ENCODE results near the gene TRAK2. TPM values are rescaled to one million over a fixed set of nuclear protein-coding genes. Genes with fewer than 3 reads are reported as not detected.

The TRAK2 gene
- total RNA-seq, 1 experiment from 2014 or later = 15.2 TPM

GRCh38 chr2:201408931-201409330, 42.3 kb downstream of the TRAK2 start:
- POLR2A ChIA-PET = interaction anchor here (0.6 kb wide), 1 partner anchor 59 kb away, joined by 4 read pairs; no protein-coding TSS in a partner anchor
- CTCF ChIA-PET = no interaction called here
- intact Hi-C loops (cut with micrococcal nuclease) = no loop called here
- H3K36me3 ChIP-seq (ENCODE audit: control insufficient read depth in 1 of 2, insufficient read depth in 2 of 2, low read length in 2 of 2) = no peaks in the 10 kb centered on the region
- no peaks in the 10 kb centered on the region for H3K9me3 ChIP-seq (ENCODE audit: control insufficient read depth in 1 of 2, insufficient read depth in 1 of 2, low read depth in 1 of 2, low read length in 2 of 2)
- no peak overlapping the region for H3K27ac ChIP-seq (ENCODE audit: low read depth, low read length)
- H3K9me2 ChIP-seq (ENCODE audit: insufficient read depth) = 0 out of 2 replicates have a peak, but pooled peaks cover 3% of the 10 kb centered on the region
- H3K4me2 ChIP-seq (ENCODE audit: low read length) = no peak overlapping the region
- H4K20me1 ChIP-seq (ENCODE audit: insufficient read depth) = no peaks in the 10 kb centered on the region
- no peak overlapping the region for H2AFZ ChIP-seq (ENCODE audit: low read depth, low read length, poor library complexity, severe bottlenecking)
- DNase-seq (ENCODE audit: low read depth, low spot score) (no peak), ATAC-seq (no peak)
- no peak for TF ChIP-seq POLR2AphosphoS5 (IDR thresholded peaks at IDR 0.05; ENCODE audit: low read depth, low read length)
- no peak for TF ChIP-seq RAD21 (IDR thresholded peaks at IDR 0.05; ENCODE audit: low read depth)
- TF ChIP-seq ZBTB33 (IDR thresholded peaks at IDR 0.05; ENCODE audit: extremely low read depth, insufficient replicate concordance, low read length) = no peak
- TF ChIP-seq ZFX (IDR thresholded peaks at IDR 0.05) = no peak
- TF ChIP-seq POLR2A (IDR thresholded peaks at IDR 0.05; ENCODE audit: borderline replicate concordance, extremely low read depth, insufficient read depth, insufficient read length) = no peak
- no peak for TF ChIP-seq ATF3 (IDR thresholded peaks at IDR 0.05)
- no peak for TF ChIP-seq CBX3 (IDR thresholded peaks at IDR 0.05; ENCODE audit: low read depth)
- TF ChIP-seq TCF7L2 (IDR thresholded peaks at IDR 0.05; ENCODE audit: borderline replicate concordance, extremely low read depth, insufficient read depth, insufficient read length) = no peak
- H3K9ac ChIP-seq (ENCODE audit: low read length) = no peak overlapping the region
- H3K27me3 ChIP-seq (ENCODE audit: insufficient read depth, low read length) = no peaks in the 10 kb centered on the region
- no peaks in the 10 kb centered on the region for H3K79me2 ChIP-seq (ENCODE audit: insufficient read depth, low read length)
- no TSS peak for BruUV-seq (replicated peaks)
- H3K4me3 ChIP-seq (replicated peaks in 1 of 2; ENCODE audit: low read depth in 1 of 2, low read length in 2 of 2) = no peak overlapping the region
- RAD21 ChIA-PET (ENCODE audit: low non-redundant PET in 1 of 2, low total read pairs in 2 of 2, uncharacterized antibody in 2 of 2, unreplicated experiment in 2 of 2) = no interaction called here
- peaks cover 8 to 21% of the 10 kb centered on the region in 2 experiments for H3K4me1 ChIP-seq (ENCODE audit: control insufficient read depth in 1 of 2, insufficient read depth in 2 of 2, low read length in 2 of 2)

- H3K9ac ChIP-seq (ENCODE audit: low read length) = no peak overlapping the region
- no peak overlapping the region for H2AFZ ChIP-seq (ENCODE audit: low read depth, low read length, poor library complexity, severe bottlenecking)
- intact Hi-C loops (cut with micrococcal nuclease) = no loop called here
- BruUV-seq (replicated peaks) = no TSS peak
- ChIA-PET CTCF (no interaction called here), POLR2A (no interaction called here), RAD21 (ENCODE audit: low non-redundant PET in 1 of 2, low total read pairs in 2 of 2, uncharacterized antibody in 2 of 2, unreplicated experiment in 2 of 2) (no interaction called here)
- H3K4me3 ChIP-seq (replicated peaks in 1 of 2; ENCODE audit: low read depth in 1 of 2, low read length in 2 of 2) = no peak overlapping the region
- 0 out of 2 replicates have a peak, but pooled peaks cover under 1% of the 10 kb centered on the region for H3K9me2 ChIP-seq (ENCODE audit: insufficient read depth)
- no peaks in the 10 kb centered on the region for H3K79me2 ChIP-seq (ENCODE audit: insufficient read depth, low read length)
- H3K27ac ChIP-seq (ENCODE audit: low read depth, low read length) = no peak overlapping the region
- ATAC-seq (no peak; the same call in 1 of the 2 replicates), DNase-seq (ENCODE audit: low read depth, low spot score) (no peak)
- H3K4me2 ChIP-seq (ENCODE audit: low read length) = no peak overlapping the region
- H3K27me3 ChIP-seq (ENCODE audit: insufficient read depth, low read length) = no peaks in the 10 kb centered on the region
- H3K9me3 ChIP-seq (ENCODE audit: control insufficient read depth in 1 of 2, insufficient read depth in 1 of 2, low read depth in 1 of 2, low read length in 2 of 2) = no peaks in the 10 kb centered on the region
- peaks cover 8 to 24% of the 10 kb centered on the region in 2 experiments for H3K4me1 ChIP-seq (ENCODE audit: control insufficient read depth in 1 of 2, insufficient read depth in 2 of 2, low read length in 2 of 2)
- TF ChIP-seq ELF1 (IDR thresholded peaks at IDR 0.05; ENCODE audit: borderline replicate concordance, low read depth) = no peak
- no peak for TF ChIP-seq EZH2 (IDR thresholded peaks at IDR 0.05)
- TF ChIP-seq ZNF274 (IDR thresholded peaks at IDR 0.05; ENCODE audit: low read depth, low read length) = no peak
- TF ChIP-seq ZFX (IDR thresholded peaks at IDR 0.05) = no peak
- TF ChIP-seq ZBTB33 (IDR thresholded peaks at IDR 0.05; ENCODE audit: extremely low read depth, insufficient replicate concordance, low read length) = no peak
- TF ChIP-seq POLR2AphosphoS5 (IDR thresholded peaks at IDR 0.05; ENCODE audit: low read depth, low read length) = no peak
- TF ChIP-seq, protein P1, sequence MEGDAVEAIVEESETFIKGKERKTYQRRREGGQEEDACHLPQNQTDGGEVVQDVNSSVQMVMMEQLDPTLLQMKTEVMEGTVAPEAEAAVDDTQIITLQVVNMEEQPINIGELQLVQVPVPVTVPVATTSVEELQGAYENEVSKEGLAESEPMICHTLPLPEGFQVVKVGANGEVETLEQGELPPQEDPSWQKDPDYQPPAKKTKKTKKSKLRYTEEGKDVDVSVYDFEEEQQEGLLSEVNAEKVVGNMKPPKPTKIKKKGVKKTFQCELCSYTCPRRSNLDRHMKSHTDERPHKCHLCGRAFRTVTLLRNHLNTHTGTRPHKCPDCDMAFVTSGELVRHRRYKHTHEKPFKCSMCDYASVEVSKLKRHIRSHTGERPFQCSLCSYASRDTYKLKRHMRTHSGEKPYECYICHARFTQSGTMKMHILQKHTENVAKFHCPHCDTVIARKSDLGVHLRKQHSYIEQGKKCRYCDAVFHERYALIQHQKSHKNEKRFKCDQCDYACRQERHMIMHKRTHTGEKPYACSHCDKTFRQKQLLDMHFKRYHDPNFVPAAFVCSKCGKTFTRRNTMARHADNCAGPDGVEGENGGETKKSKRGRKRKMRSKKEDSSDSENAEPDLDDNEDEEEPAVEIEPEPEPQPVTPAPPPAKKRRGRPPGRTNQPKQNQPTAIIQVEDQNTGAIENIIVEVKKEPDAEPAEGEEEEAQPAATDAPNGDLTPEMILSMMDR (IDR thresholded peaks at IDR 0.05 in 2 of 3, conservative IDR thresholded peaks at IDR 0.05 in 1 of 3; ENCODE audit: borderline replicate concordance in 1 of 3, insufficient read depth in 1 of 3, low read depth in 2 of 3, low read length in 2 of 3) = no peak
- no peak for TF ChIP-seq CBX3 (IDR thresholded peaks at IDR 0.05; ENCODE audit: low read depth)
- no peaks in the 10 kb centered on the region for H4K20me1 ChIP-seq (ENCODE audit: insufficient read depth)
- H3K36me3 ChIP-seq (ENCODE audit: control insufficient read depth in 1 of 2, insufficient read depth in 2 of 2, low read length in 2 of 2) = no peaks in the 10 kb centered on the region
These were observed 44.0 kb downstream of the TRAK2 start for GRCh38 chr2:201407265-201407664.
